AG09309 (cell line): ENCODE measurements around the gene ABR.
A peak's percentile ranks its signal among the peaks of the same experiment; 100 is the strongest.

Source experiments
- DNase-seq: peaks from one replicate; pipeline ENCODE4 v3.0.0-alpha.2; 2010; ENCODE audit warnings: low read depth
- H3K4me3 ChIP-seq: 2 replicates; pipeline ENCODE4 v1.5.1; 2011; ENCODE audit warnings: mild to moderate bottlenecking, low read depth, low read length, moderate library complexity; ENCODE audit not compliant: control insufficient read depth
- CTCF ChIP-seq: IDR thresholded peaks from 2 replicates; pipeline ENCODE4 v1.5.1; 2011; ENCODE audit warnings: mild to moderate bottlenecking, low read depth, low read length, inconsistent platforms; ENCODE audit not compliant: insufficient read depth, control insufficient read depth; ENCODE audit errors: missing control alignments

The ABR gene

GRCh38 chr17:1179818-1180742 is at the start of gene ABR:
Gene ABR (minus strand): TSS chr17:1179981. CDS start chr17:1179727, 254 bp downstream.
- H3K4me3 ChIP-seq: peak within 1 kb of the TSS; percentile 78
- no peak for DNase-seq
- TF ChIP-seq CTCF: no peak

- H3K4me3 ChIP-seq: peak overlapping the region; percentile 36
- DNase-seq: no peak
- no peak for TF ChIP-seq CTCF
Measured at GRCh38 chr17:1229349-1229899, 49.6 kb upstream of the ABR start.

- no peak for TF ChIP-seq CTCF
- no peak overlapping the region for H3K4me3 ChIP-seq
- no peak for DNase-seq
Measured at GRCh38 chr17:1228781-1229348, 49.1 kb upstream of the ABR start.

GRCh38 chr17:1227917-1228780 is 48.4 kb upstream of the ABR start:
- no peak overlapping the region for H3K4me3 ChIP-seq
- DNase-seq: no peak
- TF ChIP-seq CTCF: no peak

- DNase-seq: no peak
- H3K4me3 ChIP-seq: no peak overlapping the region
- no peak for TF ChIP-seq CTCF
Measured at GRCh38 chr17:1227365-1227764, 47.6 kb upstream of the ABR start.

- TF ChIP-seq CTCF: no peak
- H3K4me3 ChIP-seq: no peak overlapping the region
- DNase-seq: no peak
Measured at GRCh38 chr17:1226308-1226707, 46.5 kb upstream of the ABR start.
